ENCODE measurements around the gene CD3D. TPM values are rescaled to one million over a fixed set of nuclear protein-coding genes. Genes with fewer than 3 reads are reported as not detected.

Gene CD3D
- total RNA-seq, 1 donor from 2014 or later = not detected

DNA sequence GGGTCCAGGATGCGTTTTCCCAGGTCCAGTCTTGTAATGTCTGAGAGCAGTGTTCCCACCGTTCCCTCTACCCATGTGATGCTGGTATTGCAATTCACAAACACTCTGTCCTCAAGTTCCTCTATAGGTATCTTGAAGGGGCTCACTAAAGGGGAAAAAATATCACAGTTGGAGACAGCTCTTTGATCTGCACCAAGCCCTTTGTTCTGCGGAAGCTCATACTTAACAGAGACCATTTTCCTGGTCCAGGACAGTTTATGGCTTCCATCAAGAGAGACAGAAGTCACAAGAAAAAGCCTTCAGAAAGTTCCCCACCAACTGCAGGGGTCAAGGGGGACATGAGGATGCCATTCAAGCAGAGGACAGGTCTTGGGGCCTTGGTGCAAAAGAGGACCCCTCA lies 2.1 kb downstream of the CD3D start:
- H3K4me3 Mint-ChIP-seq = no peak overlapping the region

DNA sequence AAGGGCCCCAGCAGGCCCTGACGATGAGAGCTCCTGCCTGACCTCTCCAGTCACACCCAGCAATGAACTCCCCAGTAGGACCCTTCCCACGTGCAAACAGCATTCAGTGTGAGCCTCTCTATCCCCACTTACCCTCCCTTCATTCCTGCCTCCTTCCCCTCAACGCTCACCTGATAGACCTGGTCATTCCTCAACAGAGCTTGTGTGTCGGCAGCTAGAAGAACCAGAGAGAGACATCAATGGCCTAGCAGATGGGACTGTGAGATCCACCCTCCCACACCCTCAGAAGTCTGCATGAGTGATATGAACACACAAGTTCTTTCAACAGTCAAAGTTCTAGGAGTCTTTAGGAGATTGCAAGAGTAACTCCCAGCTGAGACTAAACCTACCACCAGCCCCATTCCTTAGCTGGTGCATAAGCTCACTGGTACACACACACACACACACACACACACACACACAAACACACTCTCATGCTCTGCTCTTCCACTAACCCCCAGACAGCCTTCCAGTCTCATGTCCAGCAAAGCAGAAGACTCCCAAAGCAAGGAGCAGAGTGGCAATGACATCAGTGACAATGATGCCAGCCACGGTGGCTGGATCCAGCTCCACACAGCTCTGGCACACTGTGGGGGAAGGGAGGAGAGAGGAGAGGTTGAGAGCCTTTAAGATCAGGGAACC lies 3.1 kb downstream of the CD3D start:
- H3K4me1 Mint-ChIP-seq = no peaks in the 10 kb centered on the region
- TF ChIP-seq CTCF (conservative IDR thresholded peaks at IDR 0.05) = no peak
- H3K9me3 Mint-ChIP-seq = no peaks in the 10 kb centered on the region
- H3K4me3 Mint-ChIP-seq = no peak overlapping the region
- H3K27ac Mint-ChIP-seq (ENCODE audit: unreplicated experiment) = no peak overlapping the region
- H3K27me3 Mint-ChIP-seq (ENCODE audit: low read depth) = peaks cover 53% of the 10 kb centered on the region
- H3K36me3 Mint-ChIP-seq (ENCODE audit: low read depth) = no peaks in the 10 kb centered on the region
- no peak for DNase-seq (ENCODE audit: low read depth, low spot score)

More for the DNA sequence above, 2.1 kb downstream of the CD3D start:
- DNase-seq (ENCODE audit: low read depth, low spot score) = no peak
- H3K4me1 Mint-ChIP-seq = no peaks in the 10 kb centered on the region
- no peak for TF ChIP-seq CTCF (conservative IDR thresholded peaks at IDR 0.05)
- H3K9me3 Mint-ChIP-seq = no peaks in the 10 kb centered on the region
- no peak overlapping the region for H3K27ac Mint-ChIP-seq (ENCODE audit: unreplicated experiment)
- H3K36me3 Mint-ChIP-seq (ENCODE audit: low read depth) = no peaks in the 10 kb centered on the region
- peaks cover 56% of the 10 kb centered on the region for H3K27me3 Mint-ChIP-seq (ENCODE audit: low read depth)

DNA sequence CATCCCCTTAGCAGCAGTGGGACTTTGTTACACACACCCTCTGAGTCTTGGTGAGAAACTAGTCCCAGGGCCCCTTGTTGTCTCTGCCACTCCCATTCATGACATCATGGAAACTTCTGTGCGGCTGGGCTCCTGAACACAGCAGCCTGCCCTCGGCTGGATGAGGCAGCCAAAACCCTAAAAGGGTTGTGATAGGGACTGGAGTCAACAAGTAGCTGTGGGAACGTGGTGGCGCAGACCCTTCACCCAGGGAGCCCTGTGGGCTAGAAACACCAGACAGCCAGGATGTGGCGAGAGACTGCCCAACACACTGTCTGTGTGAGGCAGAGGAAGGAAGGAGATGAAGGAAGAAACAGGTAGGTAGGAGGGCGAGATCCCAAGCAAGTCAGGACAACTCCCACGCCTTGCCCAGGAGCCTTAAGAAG lies 3.9 kb downstream of the CD3D start:
- Mint-ChIP-seq H3K9me3 (no peaks in the 10 kb centered on the region), H3K4me1 (no peaks in the 10 kb centered on the region), H3K36me3 (ENCODE audit: low read depth) (no peaks in the 10 kb centered on the region), H3K27me3 (ENCODE audit: low read depth) (peaks cover 49% of the 10 kb centered on the region), H3K4me3 (no peak overlapping the region), H3K27ac (ENCODE audit: unreplicated experiment) (no peak overlapping the region)
- DNase-seq (ENCODE audit: low read depth, low spot score) = no peak
- no peak for TF ChIP-seq CTCF (conservative IDR thresholded peaks at IDR 0.05)

DNA sequence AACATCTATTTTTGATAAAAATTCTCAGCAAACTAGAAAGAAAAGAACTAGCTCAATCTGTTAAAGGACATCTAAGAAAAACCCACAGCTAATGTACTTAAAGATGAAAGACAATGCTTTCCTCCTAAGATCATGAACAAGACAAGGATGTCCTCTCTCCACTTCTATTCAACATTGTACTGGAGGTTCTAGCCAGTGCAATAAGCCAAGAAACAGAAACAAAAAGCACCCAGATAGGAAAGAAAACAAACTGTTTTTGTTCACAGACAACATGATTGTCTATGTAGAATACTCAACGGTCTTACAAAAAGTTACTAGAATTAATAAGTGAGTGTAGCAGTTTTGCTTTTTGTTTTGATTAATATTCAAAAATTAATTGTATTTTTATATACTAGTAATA lies 7.8 kb downstream of the CD3D start:
- no peak overlapping the region for H3K27ac Mint-ChIP-seq (ENCODE audit: unreplicated experiment)
- H3K4me3 Mint-ChIP-seq = no peak overlapping the region
- peaks cover 30% of the 10 kb centered on the region for H3K27me3 Mint-ChIP-seq (ENCODE audit: low read depth)
- no peaks in the 10 kb centered on the region for H3K9me3 Mint-ChIP-seq
- H3K4me1 Mint-ChIP-seq = no peaks in the 10 kb centered on the region
- DNase-seq (ENCODE audit: low read depth, low spot score) = no peak
- no peaks in the 10 kb centered on the region for H3K36me3 Mint-ChIP-seq (ENCODE audit: low read depth)
- TF ChIP-seq CTCF (conservative IDR thresholded peaks at IDR 0.05) = no peak

DNA sequence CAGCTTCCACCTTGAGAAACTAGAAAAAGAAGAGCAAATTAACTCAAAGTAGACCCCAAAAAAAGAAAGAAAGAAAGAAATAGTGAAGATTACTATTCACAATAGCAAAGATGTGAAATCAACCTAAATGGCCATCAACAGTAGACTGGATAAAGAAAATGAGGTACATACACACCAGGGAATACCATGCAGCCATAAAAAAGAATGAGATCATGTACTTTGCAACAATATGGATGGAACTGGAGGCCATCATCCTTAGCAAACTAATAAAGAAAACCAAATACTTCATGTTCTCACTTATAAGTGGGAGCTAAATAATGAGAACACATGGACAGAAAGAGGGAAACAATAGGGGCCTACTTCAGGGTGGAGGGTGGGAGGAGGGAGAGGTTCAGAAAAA lies 13.8 kb downstream of the CD3D start:
- H3K36me3 Mint-ChIP-seq (ENCODE audit: low read depth) = no peaks in the 10 kb centered on the region
- no peak for DNase-seq (ENCODE audit: low read depth, low spot score)
- no peak for TF ChIP-seq CTCF (conservative IDR thresholded peaks at IDR 0.05)
- peaks cover 31% of the 10 kb centered on the region for H3K27me3 Mint-ChIP-seq (ENCODE audit: low read depth)
- H3K4me3 Mint-ChIP-seq = no peak overlapping the region
- no peaks in the 10 kb centered on the region for H3K9me3 Mint-ChIP-seq
- H3K27ac Mint-ChIP-seq (ENCODE audit: unreplicated experiment) = no peak overlapping the region
- H3K4me1 Mint-ChIP-seq = no peaks in the 10 kb centered on the region
